CD4-positive, alpha-beta T cell treated with Interleukin-15 for 1 hour (primary cell): ENCODE results near the gene CCDC85A.

Experiments used
- DNase-seq: peaks from one replicate; pipeline ENCODE4 v3.0.0-alpha.2; 2020

The CCDC85A gene

GRCh38 chr2:56195563-56195962 is 11.8 kb downstream of the CCDC85A start:
- no peak for DNase-seq

DNA sequence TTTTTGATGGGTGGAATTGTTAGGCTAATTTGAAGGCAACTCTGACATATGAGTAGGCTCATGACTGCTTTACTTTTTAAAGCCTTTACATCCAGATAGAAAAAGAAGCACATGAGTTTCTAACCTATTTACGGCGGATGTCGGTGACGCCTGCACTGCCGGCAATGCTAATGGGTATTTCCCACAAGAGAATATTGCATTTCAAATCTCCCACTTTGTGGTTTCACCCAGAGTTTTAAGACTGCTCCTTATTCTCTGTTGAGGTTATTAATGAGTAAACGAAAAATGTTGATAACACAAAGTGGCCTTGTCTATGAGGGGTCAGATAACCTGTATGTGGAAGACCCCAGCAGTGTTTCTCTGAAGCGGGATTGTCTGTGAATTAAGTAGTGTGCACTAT is 14.0 kb downstream of the CCDC85A start:
- DNase-seq, result no peak

GRCh38 chr2:56198936-56199335 is 15.1 kb downstream of the CCDC85A start:
- DNase-seq, result no peak

DNA sequence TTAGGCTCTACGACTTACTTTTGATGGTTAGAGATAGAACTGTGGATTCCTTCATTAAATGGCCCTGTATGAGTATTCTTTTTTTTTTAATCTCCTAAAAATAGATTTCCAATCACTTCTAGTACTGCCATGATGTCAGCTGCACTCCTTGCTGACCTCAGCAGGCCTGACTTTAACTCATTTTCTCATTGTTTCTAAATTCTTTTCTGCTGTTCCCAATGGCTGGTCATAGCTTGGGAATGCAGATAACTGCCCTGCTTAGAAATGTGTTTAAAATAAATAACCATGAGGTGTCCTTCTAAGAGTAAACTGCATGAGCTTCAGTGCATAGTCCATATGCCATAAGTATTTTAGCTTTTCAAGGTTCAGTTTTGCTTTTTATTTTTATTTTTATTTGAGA is 15.7 kb downstream of the CCDC85A start:
- no peak for DNase-seq

DNA sequence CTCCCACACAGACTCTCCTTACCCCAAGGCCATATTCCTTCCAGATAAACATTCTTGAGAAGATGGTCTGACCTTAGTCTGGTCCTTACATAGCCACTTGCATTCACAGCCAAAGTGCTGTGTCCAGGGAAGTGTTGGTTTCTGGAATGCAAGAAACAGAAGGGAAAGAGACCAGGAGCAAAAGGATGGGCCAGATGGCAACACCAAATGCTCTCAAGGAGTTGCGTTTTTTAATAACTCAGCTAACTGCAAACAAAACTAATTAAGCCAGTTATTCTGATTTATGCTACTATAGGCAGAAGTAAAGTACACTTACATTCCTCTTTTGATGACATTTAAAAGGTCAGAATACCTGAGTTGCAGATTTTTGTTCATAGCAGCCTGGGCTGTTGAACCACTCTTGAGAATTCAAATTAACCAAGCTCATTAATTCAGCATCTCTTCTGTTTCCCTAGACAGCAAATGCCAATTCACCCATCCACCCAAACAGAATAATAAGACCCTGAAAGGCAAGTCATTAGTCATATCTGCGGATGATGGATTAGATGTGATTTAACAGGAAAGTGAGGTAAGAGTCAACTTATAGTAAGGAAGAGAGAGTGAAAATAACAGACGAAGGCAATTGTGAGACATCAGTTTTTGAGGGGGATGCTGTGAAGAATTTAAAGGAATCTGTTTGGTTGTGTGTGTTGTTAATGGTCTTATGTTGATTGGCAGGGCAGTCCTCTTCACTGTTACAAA is 18.8 kb downstream of the CCDC85A start:
- DNase-seq, result no peak

DNA sequence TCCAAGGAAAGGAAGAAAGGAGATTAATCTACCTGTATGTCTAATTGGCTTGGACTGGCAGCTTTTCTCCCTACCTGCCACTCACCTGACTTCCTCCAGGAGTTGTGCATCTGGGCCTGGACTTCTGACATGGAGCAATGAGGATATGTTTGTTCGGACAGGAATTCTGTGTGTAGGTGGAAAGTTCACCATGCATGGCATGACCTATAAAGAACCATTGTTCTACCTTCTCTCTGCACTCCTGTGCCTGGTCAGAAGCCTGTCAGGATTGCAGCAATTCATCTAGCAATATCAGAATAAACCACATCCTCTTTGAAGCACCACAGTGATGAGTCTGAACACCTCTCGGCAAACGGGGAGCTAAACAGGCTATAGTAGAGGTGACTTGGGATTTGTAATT is 20.8 kb downstream of the CCDC85A start:
- DNase-seq, result no peak

DNA sequence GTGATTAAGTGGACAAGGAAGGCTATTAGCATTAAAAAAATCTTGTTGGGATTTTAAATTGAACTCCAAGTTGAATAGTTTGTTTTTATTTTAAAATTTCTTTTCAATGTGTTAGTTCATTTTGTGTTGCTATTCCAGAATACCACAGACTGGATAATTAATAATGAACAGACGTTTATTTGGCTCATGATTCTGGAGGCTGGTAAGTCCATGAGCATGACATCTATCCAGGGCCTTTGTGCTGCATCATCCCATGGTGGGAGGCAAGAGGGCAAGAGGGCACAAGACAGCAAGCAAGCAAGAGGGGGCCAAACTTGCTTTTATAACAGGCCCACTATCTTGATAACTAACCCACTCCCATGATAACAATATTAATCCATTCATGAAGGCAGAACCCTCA is 22.5 kb downstream of the CCDC85A start:
- DNase-seq, result no peak

GRCh38 chr2:56207760-56208159 is 24.0 kb downstream of the CCDC85A start:
- no peak for DNase-seq

GRCh38 chr2:56208380-56208779 is 24.6 kb downstream of the CCDC85A start:
- no peak for DNase-seq

GRCh38 chr2:56209701-56210100 is 25.9 kb downstream of the CCDC85A start:
- DNase-seq, result no peak

- no peak for DNase-seq
These were observed 26.5 kb downstream of the CCDC85A start for GRCh38 chr2:56210291-56210690.

- no peak for DNase-seq
These were observed 27.3 kb downstream of the CCDC85A start for GRCh38 chr2:56211048-56211447.

GRCh38 chr2:56215911-56216310 is 32.1 kb downstream of the CCDC85A start:
- no peak for DNase-seq

DNA sequence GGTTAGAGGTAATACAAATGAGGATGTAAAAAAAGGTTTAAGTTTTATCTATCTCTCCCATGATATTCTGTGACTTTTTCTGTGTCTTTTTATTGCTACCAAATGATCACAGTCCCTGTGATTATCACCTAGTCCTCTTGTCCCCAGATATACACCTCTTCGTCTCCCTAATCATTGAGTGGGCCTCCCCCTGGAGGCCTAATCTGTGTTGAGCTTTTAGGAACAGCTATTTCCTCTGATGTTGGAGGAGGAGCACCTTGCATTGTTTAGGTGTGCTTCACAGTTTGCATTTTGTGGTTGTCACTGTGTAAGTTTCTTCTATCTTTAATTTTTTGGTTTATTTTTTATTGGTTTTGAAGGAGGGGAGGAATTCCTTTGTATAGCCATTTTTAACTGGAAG is 33.3 kb downstream of the CCDC85A start:
- DNase-seq, result no peak

DNA sequence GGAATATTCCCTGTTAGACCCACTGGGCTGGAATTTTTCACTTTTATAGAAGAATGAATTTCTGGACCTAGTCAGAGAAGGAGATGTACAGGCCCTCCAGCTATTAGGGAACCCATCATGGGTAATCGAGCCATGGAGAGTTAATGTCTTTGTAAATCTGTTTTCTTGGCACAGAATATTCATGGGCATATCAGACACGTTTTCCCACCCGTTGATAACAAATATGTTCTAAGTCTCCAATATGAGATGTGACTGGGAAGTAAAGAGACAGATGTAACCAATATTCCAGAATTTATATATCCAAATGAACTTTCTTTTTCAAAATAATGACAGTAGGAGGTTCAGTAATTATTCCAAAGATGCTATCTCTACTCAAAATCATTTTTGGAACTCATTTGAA is 38.7 kb downstream of the CCDC85A start:
- DNase-seq, result no peak

DNA sequence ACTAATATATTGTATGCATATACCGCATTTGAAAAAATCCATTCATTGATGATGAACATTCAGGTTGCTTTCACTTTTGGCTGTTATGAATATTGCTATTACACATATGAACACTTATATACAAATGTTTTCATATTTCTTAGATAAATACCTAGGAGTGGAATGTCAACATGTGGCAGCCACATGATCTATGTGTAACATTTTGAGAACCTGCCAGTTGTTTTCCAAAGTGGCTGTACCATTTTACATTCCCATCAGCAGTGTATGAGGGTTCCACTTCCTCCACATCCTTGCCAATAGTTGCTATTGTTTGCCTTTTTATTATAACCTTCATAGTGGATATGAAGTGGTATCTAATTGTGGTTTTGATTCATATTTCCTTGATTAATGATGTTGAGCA is 40.5 kb downstream of the CCDC85A start:
- DNase-seq, result no peak

- no peak for DNase-seq
These were observed 44.0 kb downstream of the CCDC85A start for GRCh38 chr2:56227811-56228210.

DNA sequence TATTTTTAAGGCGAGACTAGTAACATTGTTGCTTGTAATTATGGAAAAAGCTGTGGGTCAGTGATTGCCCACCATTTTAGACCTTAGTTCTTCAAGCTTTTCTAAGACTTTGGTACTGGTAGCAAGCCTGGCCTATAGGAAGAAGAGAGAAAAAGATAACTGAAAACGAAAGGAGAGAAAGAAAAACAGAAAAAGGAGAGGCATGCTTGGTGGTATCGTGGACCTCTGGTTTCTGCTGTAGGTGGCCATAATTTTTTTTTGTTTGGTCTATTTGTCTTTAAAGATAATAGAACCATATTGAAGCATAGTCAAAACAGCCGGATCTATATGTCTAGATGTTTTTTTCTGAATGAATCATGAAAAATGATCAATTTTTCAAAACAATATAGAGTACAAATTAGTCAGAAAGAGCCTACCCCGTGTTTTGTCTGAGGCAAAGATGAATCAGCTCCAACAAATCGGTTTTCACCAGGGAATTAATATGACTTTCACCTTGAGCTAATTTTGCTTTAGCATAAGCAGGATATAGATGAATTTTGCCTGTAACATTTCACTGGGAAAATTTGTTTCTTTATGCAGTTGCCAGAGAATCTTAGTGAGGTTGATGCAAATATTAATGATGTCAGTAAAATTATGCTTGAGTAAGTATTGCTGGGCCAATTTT is 45.7 kb downstream of the CCDC85A start:
- no peak for DNase-seq

- DNase-seq, result no peak
These were observed 46.4 kb downstream of the CCDC85A start for GRCh38 chr2:56230156-56230555.

GRCh38 chr2:56231361-56231760 is 47.6 kb downstream of the CCDC85A start:
- DNase-seq, result no peak

DNA sequence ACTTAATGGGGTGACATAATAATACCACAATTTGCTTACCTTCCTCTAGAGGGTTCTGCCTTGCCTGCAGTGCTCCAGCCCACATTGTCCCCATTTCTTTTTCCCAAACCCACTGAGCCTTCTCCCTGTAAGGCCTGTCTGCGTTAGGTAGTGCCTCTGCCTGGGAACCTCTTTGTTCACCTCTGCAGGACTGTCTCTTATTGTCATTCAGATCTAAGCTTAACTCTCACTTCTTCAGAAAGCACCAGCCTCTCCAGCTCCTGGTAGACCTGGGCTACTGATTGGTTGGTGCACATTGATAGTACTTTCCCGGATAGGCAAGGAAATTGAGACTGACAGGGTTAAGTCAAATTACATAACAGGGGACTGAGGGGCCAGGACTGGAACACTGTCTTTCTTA is 49.1 kb downstream of the CCDC85A start:
- no peak for DNase-seq

DNA sequence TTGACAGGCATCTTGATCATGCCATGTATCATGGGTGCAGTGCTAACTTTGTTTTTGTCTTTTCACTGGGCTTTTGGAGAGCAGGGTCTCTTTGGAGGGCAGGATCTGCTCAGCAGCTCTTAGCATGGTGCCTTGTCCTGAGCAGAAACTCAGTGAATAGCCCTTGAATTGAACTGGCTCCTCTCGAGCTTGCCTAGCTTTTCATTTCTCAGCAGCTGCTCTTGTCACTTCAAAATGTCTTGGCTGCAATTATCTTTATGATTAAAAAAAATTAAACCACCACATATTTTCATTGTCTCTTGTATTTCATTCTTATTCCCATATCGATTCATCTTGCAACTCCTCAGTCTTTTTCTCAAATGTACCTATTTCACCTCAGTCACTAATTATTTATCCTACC is 50.5 kb downstream of the CCDC85A start:
- no peak for DNase-seq

GRCh38 chr2:56239030-56239429 is 55.2 kb downstream of the CCDC85A start:
- DNase-seq, result no peak

- no peak for DNase-seq
These were observed 55.6 kb downstream of the CCDC85A start for GRCh38 chr2:56239437-56239836.

DNA sequence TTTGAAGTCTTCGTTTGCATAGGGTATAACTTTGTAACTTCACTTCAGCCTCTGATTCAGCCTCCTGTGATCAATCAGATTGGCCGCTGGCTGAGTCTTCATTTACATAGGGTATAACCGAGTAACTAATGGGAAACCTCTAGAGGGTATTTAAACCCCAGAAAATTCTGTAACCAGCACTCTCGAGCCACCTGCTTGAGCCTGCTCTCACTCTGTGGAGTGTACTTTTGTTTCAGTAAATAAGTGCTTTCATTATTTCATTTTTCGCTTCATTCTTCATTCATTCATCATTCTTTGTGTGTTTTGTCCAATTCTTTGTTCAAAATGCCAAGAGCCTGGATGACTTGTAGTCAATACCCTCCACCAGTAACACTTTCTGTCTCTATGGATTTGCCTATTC is 56.4 kb downstream of the CCDC85A start:
- no peak for DNase-seq
